ENCODE results near the gene TACC3.

TACC3 gene

GRCh38 chr4:1737666-1738065 lies 16.3 kb downstream of the TACC3 start:
- DNase-seq, result no peak
- Histone ChIP-seq H3K9me3 (replicated peaks; ENCODE audit: insufficient read depth, low read length) (no peaks in the 10 kb centered on the region), H3K4me1 (ENCODE audit: low read length) (no peaks in the 10 kb centered on the region), H3K36me3 (replicated peaks; ENCODE audit: insufficient read depth, low read length) (peaks cover 3% of the 10 kb centered on the region), H3K9me2 (replicated peaks; ENCODE audit: insufficient read depth, low read length) (no peaks in the 10 kb centered on the region), H3K79me2 (ENCODE audit: low read length) (peaks cover 11% of the 10 kb centered on the region), H3K27me3 (replicated peaks; ENCODE audit: insufficient read depth, low read length) (no peaks in the 10 kb centered on the region), H3K9ac (ENCODE audit: low read length) (no peak overlapping the region), H3F3A (ENCODE audit: insufficient read depth, low read length) (no peaks in the 10 kb centered on the region), H4K20me1 (ENCODE audit: insufficient read depth, low read length) (no peaks in the 10 kb centered on the region), H3K27ac (ENCODE audit: low read length) (no peak overlapping the region), H3K4me3 (ENCODE audit: low read length) (no peak overlapping the region), H3K4me2 (ENCODE audit: low read depth, low read length) (no peak overlapping the region), H2AFZ (ENCODE audit: low read length) (no peak overlapping the region)
- TF ChIP-seq EZH2 (optimal IDR thresholded peaks at IDR 0.05; ENCODE audit: low read depth, low read length) (no peak), CTCF (IDR thresholded peaks at IDR 0.05; ENCODE audit: low read length) (no peak), EZH2phosphoT487 (IDR thresholded peaks at IDR 0.05; ENCODE audit: low read length) (no peak)

GRCh38 chr4:1738410-1738809 lies 17.1 kb downstream of the TACC3 start:
- Histone ChIP-seq H3K4me1 (ENCODE audit: low read length) (no peaks in the 10 kb centered on the region), H3F3A (ENCODE audit: insufficient read depth, low read length) (no peaks in the 10 kb centered on the region), H3K4me2 (ENCODE audit: low read depth, low read length) (no peak overlapping the region), H4K20me1 (ENCODE audit: insufficient read depth, low read length) (no peaks in the 10 kb centered on the region), H3K9ac (ENCODE audit: low read length) (no peak overlapping the region), H3K36me3 (replicated peaks; ENCODE audit: insufficient read depth, low read length) (peaks cover 3% of the 10 kb centered on the region), H3K4me3 (ENCODE audit: low read length) (no peak overlapping the region), H3K79me2 (ENCODE audit: low read length) (peaks cover 4% of the 10 kb centered on the region; the same call in 1 of the 2 replicates), H3K9me2 (replicated peaks; ENCODE audit: insufficient read depth, low read length) (no peaks in the 10 kb centered on the region), H2AFZ (ENCODE audit: low read length) (no peak overlapping the region), H3K9me3 (replicated peaks; ENCODE audit: insufficient read depth, low read length) (no peaks in the 10 kb centered on the region), H3K27me3 (replicated peaks; ENCODE audit: insufficient read depth, low read length) (no peaks in the 10 kb centered on the region), H3K27ac (ENCODE audit: low read length) (no peak overlapping the region)
- TF ChIP-seq CTCF (IDR thresholded peaks at IDR 0.05; ENCODE audit: low read length) (no peak), EZH2phosphoT487 (IDR thresholded peaks at IDR 0.05; ENCODE audit: low read length) (no peak), EZH2 (optimal IDR thresholded peaks at IDR 0.05; ENCODE audit: low read depth, low read length) (no peak)
- DNase-seq, result no peak

GRCh38 chr4:1739358-1739757 lies 18.0 kb downstream of the TACC3 start:
- H4K20me1 ChIP-seq (ENCODE audit: insufficient read depth, low read length), result no peaks in the 10 kb centered on the region
- no peak for DNase-seq

More at GRCh38 chr4:1739358-1739757, 18.0 kb downstream of the TACC3 start:
- H3K9ac ChIP-seq (ENCODE audit: low read length), result no peak overlapping the region
- H2AFZ ChIP-seq (ENCODE audit: low read length), result no peak overlapping the region
- no peak overlapping the region for H3K4me2 ChIP-seq (ENCODE audit: low read depth, low read length)
- no peaks in the 10 kb centered on the region for H3K79me2 ChIP-seq (ENCODE audit: low read length)
- H3K4me3 ChIP-seq (ENCODE audit: low read length), result no peak overlapping the region
- H3K27ac ChIP-seq (ENCODE audit: low read length), result no peak overlapping the region
- no peaks in the 10 kb centered on the region for H3K9me2 ChIP-seq (replicated peaks; ENCODE audit: insufficient read depth, low read length)
- no peaks in the 10 kb centered on the region for H3K27me3 ChIP-seq (replicated peaks; ENCODE audit: insufficient read depth, low read length)
- no peaks in the 10 kb centered on the region for H3K4me1 ChIP-seq (ENCODE audit: low read length)
- 0 out of 2 replicates have a peak, but pooled peaks cover 2% of the 10 kb centered on the region for H3F3A ChIP-seq (ENCODE audit: insufficient read depth, low read length)
- no peaks in the 10 kb centered on the region for H3K9me3 ChIP-seq (replicated peaks; ENCODE audit: insufficient read depth, low read length)
- H3K36me3 ChIP-seq (replicated peaks; ENCODE audit: insufficient read depth, low read length), result peaks cover 3% of the 10 kb centered on the region
- no peak for TF ChIP-seq EZH2phosphoT487 (IDR thresholded peaks at IDR 0.05; ENCODE audit: low read length)
- TF ChIP-seq CTCF (IDR thresholded peaks at IDR 0.05; ENCODE audit: low read length), result no peak
- TF ChIP-seq EZH2 (optimal IDR thresholded peaks at IDR 0.05; ENCODE audit: low read depth, low read length), result no peak
